Measurements from ENCODE around the gene SLC22A16. TPM values are rescaled to one million over a fixed set of nuclear protein-coding genes. Genes with fewer than 3 reads are reported as not detected.
A peak's percentile ranks its signal among the peaks of the same experiment; 100 is the strongest.

SLC22A16 gene
- total RNA-seq, 1 experiment from 2014 or later, result not detected

DNA sequence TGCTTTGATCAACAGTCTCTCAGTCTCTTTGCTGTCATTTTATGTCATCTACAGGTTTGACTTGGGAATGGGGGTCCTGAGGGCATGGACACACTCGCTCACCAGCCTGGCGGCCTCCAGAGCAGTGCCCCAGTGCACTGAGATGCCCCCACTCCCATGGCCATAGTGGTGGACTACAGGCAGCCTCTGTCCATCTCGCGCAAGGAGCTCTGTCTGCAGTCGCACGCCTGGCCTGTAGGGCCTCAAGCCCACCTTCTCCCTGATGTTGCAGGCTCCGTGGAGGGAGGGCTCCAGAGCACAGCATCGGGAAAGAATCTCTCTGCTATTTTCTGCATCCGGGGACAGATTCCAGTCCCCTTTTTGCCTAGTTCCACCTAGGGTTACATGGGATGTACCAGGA lies 83.7 kb downstream of the SLC22A16 start:
- H3K36me3 Mint-ChIP-seq, result no peaks in the 10 kb centered on the region
- no peak for TF ChIP-seq NFYB (CRISPR knock-in tag; conservative IDR thresholded peaks at IDR 0.05; ENCODE audit: low read depth)
- TF ChIP-seq ATF1 (CRISPR knock-in tag; IDR thresholded peaks at IDR 0.05), result no peak
- TF ChIP-seq, protein P1, sequence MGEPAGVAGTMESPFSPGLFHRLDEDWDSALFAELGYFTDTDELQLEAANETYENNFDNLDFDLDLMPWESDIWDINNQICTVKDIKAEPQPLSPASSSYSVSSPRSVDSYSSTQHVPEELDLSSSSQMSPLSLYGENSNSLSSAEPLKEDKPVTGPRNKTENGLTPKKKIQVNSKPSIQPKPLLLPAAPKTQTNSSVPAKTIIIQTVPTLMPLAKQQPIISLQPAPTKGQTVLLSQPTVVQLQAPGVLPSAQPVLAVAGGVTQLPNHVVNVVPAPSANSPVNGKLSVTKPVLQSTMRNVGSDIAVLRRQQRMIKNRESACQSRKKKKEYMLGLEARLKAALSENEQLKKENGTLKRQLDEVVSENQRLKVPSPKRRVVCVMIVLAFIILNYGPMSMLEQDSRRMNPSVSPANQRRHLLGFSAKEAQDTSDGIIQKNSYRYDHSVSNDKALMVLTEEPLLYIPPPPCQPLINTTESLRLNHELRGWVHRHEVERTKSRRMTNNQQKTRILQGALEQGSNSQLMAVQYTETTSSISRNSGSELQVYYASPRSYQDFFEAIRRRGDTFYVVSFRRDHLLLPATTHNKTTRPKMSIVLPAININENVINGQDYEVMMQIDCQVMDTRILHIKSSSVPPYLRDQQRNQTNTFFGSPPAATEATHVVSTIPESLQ (CRISPR knock-in tag; IDR thresholded peaks at IDR 0.05), result no peak
- TF ChIP-seq, protein P2, sequence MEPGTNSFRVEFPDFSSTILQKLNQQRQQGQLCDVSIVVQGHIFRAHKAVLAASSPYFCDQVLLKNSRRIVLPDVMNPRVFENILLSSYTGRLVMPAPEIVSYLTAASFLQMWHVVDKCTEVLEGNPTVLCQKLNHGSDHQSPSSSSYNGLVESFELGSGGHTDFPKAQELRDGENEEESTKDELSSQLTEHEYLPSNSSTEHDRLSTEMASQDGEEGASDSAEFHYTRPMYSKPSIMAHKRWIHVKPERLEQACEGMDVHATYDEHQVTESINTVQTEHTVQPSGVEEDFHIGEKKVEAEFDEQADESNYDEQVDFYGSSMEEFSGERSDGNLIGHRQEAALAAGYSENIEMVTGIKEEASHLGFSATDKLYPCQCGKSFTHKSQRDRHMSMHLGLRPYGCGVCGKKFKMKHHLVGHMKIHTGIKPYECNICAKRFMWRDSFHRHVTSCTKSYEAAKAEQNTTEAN (CRISPR knock-in tag; IDR thresholded peaks at IDR 0.05), result no peak
- TF ChIP-seq GABPB1 (CRISPR knock-in tag; IDR thresholded peaks at IDR 0.05), result no peak
- TF ChIP-seq ZNF317 (CRISPR knock-in tag; IDR thresholded peaks at IDR 0.05; ENCODE audit: borderline replicate concordance, low read depth), result no peak
- TF ChIP-seq KAT7 (CRISPR knock-in tag; IDR thresholded peaks at IDR 0.05; ENCODE audit: borderline replicate concordance), result no peak
- TF ChIP-seq FOXP1 (CRISPR knock-in tag; IDR thresholded peaks at IDR 0.05; ENCODE audit: borderline replicate concordance), result no peak
- TF ChIP-seq, protein P3, sequence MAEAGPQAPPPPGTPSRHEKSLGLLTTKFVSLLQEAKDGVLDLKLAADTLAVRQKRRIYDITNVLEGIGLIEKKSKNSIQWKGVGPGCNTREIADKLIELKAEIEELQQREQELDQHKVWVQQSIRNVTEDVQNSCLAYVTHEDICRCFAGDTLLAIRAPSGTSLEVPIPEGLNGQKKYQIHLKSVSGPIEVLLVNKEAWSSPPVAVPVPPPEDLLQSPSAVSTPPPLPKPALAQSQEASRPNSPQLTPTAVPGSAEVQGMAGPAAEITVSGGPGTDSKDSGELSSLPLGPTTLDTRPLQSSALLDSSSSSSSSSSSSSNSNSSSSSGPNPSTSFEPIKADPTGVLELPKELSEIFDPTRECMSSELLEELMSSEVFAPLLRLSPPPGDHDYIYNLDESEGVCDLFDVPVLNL (CRISPR knock-in tag; IDR thresholded peaks at IDR 0.05; ENCODE audit: borderline replicate concordance, low read depth), result no peak
- no peaks in the 10 kb centered on the region for H3K27me3 Mint-ChIP-seq (ENCODE audit: low read depth)
- ChIA-PET POLR2A (no interaction called here), CTCF (interaction anchor here (0.5 to 2.0 kb wide), 8 partner anchors 51 to 811 kb away, joined by 3 to 16 read pairs (median 3); no protein-coding TSS in a partner anchor)
- no peaks in the 10 kb centered on the region for H3K9me3 Mint-ChIP-seq
- H3K27ac Mint-ChIP-seq, result 0 out of 2 replicates have a peak overlapping the region, but pooled peaks have one; percentile 15
- no peak overlapping the region for H3K4me3 Mint-ChIP-seq
- ATAC-seq (peak; percentile 95), DNase-seq (ENCODE audit: low spot score) (peak; percentile 38)
- peaks cover 11% of the 10 kb centered on the region for H3K4me1 Mint-ChIP-seq

DNA sequence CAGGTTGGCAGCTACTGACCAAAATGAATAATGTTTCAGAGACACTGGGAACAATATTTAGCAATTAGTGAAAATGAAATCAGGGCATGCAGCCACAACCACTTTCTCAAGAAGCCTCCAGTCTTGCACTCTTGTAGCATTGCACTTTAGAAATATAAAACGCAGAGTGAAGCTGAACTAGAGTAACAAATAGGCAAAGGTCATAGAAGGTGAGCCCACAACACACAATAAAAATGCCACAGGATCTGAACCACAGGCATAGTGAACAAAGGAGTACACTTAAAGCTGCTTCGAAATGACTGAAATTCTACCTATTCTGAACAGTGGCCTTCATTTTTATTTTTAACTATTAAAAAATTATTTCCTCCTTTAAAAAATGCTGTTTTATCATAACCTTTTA lies 86.0 kb downstream of the SLC22A16 start:
- Mint-ChIP-seq H3K4me1 (peaks cover 19% of the 10 kb centered on the region), H3K36me3 (no peaks in the 10 kb centered on the region), H3K27ac (no peak overlapping the region), H3K27me3 (ENCODE audit: low read depth) (no peaks in the 10 kb centered on the region), H3K9me3 (no peaks in the 10 kb centered on the region), H3K4me3 (no peak overlapping the region)
- ChIA-PET POLR2A (no interaction called here), CTCF (interaction anchor here (1.0 to 2.7 kb wide), 5 partner anchors 48 to 607 kb away, joined by 3 to 17 read pairs (median 4); no protein-coding TSS in a partner anchor)
- DNase-seq (ENCODE audit: low spot score) (no peak), ATAC-seq (no peak)
- TF ChIP-seq, protein P4, sequence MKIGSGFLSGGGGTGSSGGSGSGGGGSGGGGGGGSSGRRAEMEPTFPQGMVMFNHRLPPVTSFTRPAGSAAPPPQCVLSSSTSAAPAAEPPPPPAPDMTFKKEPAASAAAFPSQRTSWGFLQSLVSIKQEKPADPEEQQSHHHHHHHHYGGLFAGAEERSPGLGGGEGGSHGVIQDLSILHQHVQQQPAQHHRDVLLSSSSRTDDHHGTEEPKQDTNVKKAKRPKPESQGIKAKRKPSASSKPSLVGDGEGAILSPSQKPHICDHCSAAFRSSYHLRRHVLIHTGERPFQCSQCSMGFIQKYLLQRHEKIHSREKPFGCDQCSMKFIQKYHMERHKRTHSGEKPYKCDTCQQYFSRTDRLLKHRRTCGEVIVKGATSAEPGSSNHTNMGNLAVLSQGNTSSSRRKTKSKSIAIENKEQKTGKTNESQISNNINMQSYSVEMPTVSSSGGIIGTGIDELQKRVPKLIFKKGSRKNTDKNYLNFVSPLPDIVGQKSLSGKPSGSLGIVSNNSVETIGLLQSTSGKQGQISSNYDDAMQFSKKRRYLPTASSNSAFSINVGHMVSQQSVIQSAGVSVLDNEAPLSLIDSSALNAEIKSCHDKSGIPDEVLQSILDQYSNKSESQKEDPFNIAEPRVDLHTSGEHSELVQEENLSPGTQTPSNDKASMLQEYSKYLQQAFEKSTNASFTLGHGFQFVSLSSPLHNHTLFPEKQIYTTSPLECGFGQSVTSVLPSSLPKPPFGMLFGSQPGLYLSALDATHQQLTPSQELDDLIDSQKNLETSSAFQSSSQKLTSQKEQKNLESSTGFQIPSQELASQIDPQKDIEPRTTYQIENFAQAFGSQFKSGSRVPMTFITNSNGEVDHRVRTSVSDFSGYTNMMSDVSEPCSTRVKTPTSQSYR (CRISPR knock-in tag; IDR thresholded peaks at IDR 0.05), result no peak
- TF ChIP-seq, protein P2 (CRISPR knock-in tag; IDR thresholded peaks at IDR 0.05), result no peak
- no peak for TF ChIP-seq GABPB1 (CRISPR knock-in tag; IDR thresholded peaks at IDR 0.05)
- TF ChIP-seq, protein P5, sequence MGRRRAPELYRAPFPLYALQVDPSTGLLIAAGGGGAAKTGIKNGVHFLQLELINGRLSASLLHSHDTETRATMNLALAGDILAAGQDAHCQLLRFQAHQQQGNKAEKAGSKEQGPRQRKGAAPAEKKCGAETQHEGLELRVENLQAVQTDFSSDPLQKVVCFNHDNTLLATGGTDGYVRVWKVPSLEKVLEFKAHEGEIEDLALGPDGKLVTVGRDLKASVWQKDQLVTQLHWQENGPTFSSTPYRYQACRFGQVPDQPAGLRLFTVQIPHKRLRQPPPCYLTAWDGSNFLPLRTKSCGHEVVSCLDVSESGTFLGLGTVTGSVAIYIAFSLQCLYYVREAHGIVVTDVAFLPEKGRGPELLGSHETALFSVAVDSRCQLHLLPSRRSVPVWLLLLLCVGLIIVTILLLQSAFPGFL (CRISPR knock-in tag; IDR thresholded peaks at IDR 0.05; ENCODE audit: borderline replicate concordance), result no peak
- TF ChIP-seq CREB1 (CRISPR knock-in tag; IDR thresholded peaks at IDR 0.05), result no peak
- no peak for TF ChIP-seq TCF7 (CRISPR knock-in tag; IDR thresholded peaks at IDR 0.05; ENCODE audit: low read depth)
- TF ChIP-seq ZNF317 (CRISPR knock-in tag; IDR thresholded peaks at IDR 0.05; ENCODE audit: borderline replicate concordance, low read depth), result no peak
- TF ChIP-seq, protein P6, sequence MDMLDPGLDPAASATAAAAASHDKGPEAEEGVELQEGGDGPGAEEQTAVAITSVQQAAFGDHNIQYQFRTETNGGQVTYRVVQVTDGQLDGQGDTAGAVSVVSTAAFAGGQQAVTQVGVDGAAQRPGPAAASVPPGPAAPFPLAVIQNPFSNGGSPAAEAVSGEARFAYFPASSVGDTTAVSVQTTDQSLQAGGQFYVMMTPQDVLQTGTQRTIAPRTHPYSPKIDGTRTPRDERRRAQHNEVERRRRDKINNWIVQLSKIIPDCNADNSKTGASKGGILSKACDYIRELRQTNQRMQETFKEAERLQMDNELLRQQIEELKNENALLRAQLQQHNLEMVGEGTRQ (CRISPR knock-in tag; IDR thresholded peaks at IDR 0.05), result no peak
- TF ChIP-seq NR2C2 (CRISPR knock-in tag; IDR thresholded peaks at IDR 0.05), result no peak
- TF ChIP-seq, protein P7, sequence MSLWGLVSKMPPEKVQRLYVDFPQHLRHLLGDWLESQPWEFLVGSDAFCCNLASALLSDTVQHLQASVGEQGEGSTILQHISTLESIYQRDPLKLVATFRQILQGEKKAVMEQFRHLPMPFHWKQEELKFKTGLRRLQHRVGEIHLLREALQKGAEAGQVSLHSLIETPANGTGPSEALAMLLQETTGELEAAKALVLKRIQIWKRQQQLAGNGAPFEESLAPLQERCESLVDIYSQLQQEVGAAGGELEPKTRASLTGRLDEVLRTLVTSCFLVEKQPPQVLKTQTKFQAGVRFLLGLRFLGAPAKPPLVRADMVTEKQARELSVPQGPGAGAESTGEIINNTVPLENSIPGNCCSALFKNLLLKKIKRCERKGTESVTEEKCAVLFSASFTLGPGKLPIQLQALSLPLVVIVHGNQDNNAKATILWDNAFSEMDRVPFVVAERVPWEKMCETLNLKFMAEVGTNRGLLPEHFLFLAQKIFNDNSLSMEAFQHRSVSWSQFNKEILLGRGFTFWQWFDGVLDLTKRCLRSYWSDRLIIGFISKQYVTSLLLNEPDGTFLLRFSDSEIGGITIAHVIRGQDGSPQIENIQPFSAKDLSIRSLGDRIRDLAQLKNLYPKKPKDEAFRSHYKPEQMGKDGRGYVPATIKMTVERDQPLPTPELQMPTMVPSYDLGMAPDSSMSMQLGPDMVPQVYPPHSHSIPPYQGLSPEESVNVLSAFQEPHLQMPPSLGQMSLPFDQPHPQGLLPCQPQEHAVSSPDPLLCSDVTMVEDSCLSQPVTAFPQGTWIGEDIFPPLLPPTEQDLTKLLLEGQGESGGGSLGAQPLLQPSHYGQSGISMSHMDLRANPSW (CRISPR knock-in tag; conservative IDR thresholded peaks at IDR 0.05; ENCODE audit: low read depth), result no peak
- TF ChIP-seq, protein P8, sequence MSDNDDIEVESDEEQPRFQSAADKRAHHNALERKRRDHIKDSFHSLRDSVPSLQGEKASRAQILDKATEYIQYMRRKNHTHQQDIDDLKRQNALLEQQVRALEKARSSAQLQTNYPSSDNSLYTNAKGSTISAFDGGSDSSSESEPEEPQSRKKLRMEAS (CRISPR knock-in tag; IDR thresholded peaks at IDR 0.05), result no peak
- TF ChIP-seq, protein P9, sequence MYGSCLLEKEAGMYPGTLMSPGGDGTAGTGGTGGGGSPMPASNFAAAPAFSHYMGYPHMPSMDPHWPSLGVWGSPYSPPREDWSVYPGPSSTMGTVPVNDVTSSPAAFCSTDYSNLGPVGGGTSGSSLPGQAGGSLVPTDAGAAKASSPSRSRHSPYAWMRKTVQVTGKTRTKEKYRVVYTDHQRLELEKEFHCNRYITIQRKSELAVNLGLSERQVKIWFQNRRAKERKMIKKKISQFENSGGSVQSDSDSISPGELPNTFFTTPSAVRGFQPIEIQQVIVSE (CRISPR knock-in tag; IDR thresholded peaks at IDR 0.05; ENCODE audit: borderline replicate concordance), result no peak
- no peak for TF ChIP-seq ATF1 (CRISPR knock-in tag; IDR thresholded peaks at IDR 0.05)
